ENCODE measurements around the gene LRRC10.

GRCh38 chr12:69651922-69652321, 41.2 kb upstream of the LRRC10 start:
- TF ChIP-seq CTCF (IDR thresholded peaks at IDR 0.05) (no peak), POLR2A (IDR thresholded peaks at IDR 0.05) (no peak)

All from uterus (tissue), 2 donors.